ENCODE measurements around the gene LDB2.

GRCh38 chr4:16757080-16757521 lies 141.3 kb downstream of the LDB2 start:
- TF ChIP-seq CTCF (IDR thresholded peaks at IDR 0.05): no peak
- TF ChIP-seq POLR2A (IDR thresholded peaks at IDR 0.05): no peak

All from tibial nerve (tissue), 3 donors.